ENCODE data around the gene OBSL1. TPM values are rescaled to one million over a fixed set of nuclear protein-coding genes. Genes with fewer than 3 reads are reported as not detected.

Gene OBSL1
- total and polyA plus RNA-seq, 3 donors from 2014 or later = 312 to 507 (median 462) TPM

- intact Hi-C loops (cut with DNase I; ENCODE audit: low total_unique reads) = loop anchor here (5.0 kb wide), 1 partner anchor 128 kb away; no protein-coding TSS in a partner anchor
- Histone ChIP-seq H3K27me3 (no peaks in the 10 kb centered on the region), H3K4me3 (peak overlapping the region in 1 of 2 donors; percentile 5), H3K4me1 (peaks cover 4% of the 10 kb centered on the region), H3K36me3 (ENCODE audit: low read depth, missing control alignments) (no peaks in the 10 kb centered on the region), H3K27ac (no peak overlapping the region), H3K9me3 (no peaks in the 10 kb centered on the region)
- peak; percentile 88 for DNase-seq
- 20 to 25% methylated on average over 9 to 20 of the region's 21 CpGs for WGBS, 2 donors
- peak; percentile 93 to 98 (median 96) for TF ChIP-seq CTCF (IDR thresholded peaks at IDR 0.05)
- no peak for TF ChIP-seq POLR2A (IDR thresholded peaks at IDR 0.05)
Observed at GRCh38 chr2:219530048-219530963, 41.0 kb downstream of the OBSL1 start.

- Histone ChIP-seq H3K4me3 (no peak overlapping the region), H3K9me3 (no peaks in the 10 kb centered on the region), H3K27me3 (no peaks in the 10 kb centered on the region), H3K4me1 (peaks cover 15% of the 10 kb centered on the region), H3K36me3 (ENCODE audit: low read depth, missing control alignments) (no peaks in the 10 kb centered on the region), H3K27ac (no peak overlapping the region)
- 81 to 83% methylated on average over 4 to 5 of the region's 5 CpGs for WGBS, 2 donors
- TF ChIP-seq CTCF (IDR thresholded peaks at IDR 0.05) = no peak
- no peak for TF ChIP-seq POLR2A (IDR thresholded peaks at IDR 0.05)
- no peak for DNase-seq
- intact Hi-C loops (cut with DNase I; ENCODE audit: low total_unique reads) = loop anchor here (10.0 kb wide), 1 partner anchor 53 kb away; no protein-coding TSS in a partner anchor
Observed at GRCh38 chr2:219527472-219527871, 43.9 kb downstream of the OBSL1 start.

- intact Hi-C loops (cut with DNase I; ENCODE audit: low total_unique reads) = loop anchor here (10.0 kb wide), 1 partner anchor 52 kb away; no protein-coding TSS in a partner anchor
- Histone ChIP-seq H3K36me3 (ENCODE audit: low read depth, missing control alignments) (no peaks in the 10 kb centered on the region), H3K27ac (no peak overlapping the region), H3K4me3 (no peak overlapping the region), H3K9me3 (no peaks in the 10 kb centered on the region), H3K4me1 (peaks cover 15% of the 10 kb centered on the region), H3K27me3 (no peaks in the 10 kb centered on the region)
- no peak for TF ChIP-seq CTCF (IDR thresholded peaks at IDR 0.05)
- DNase-seq = peak; percentile 60
- WGBS, 2 donors = 71 to 74% methylated on average over 4 to 6 of the region's 6 CpGs
Observed at GRCh38 chr2:219527076-219527394, 44.3 kb downstream of the OBSL1 start.

- no peak overlapping the region for H3K4me3 ChIP-seq
- no peak for DNase-seq
- 61 to 69% methylated on average over 10 of the region's 11 CpGs for WGBS, 2 donors
- no peaks in the 10 kb centered on the region for H3K9me3 ChIP-seq
- TF ChIP-seq POLR2A (IDR thresholded peaks at IDR 0.05) (no peak), CTCF (IDR thresholded peaks at IDR 0.05) (no peak)
- H3K27ac ChIP-seq = no peak overlapping the region
- H3K27me3 ChIP-seq = no peaks in the 10 kb centered on the region
- intact Hi-C loops (cut with DNase I; ENCODE audit: low total_unique reads) = loop anchor here (10.0 kb wide), 1 partner anchor 52 kb away; no protein-coding TSS in a partner anchor
- H3K36me3 ChIP-seq (ENCODE audit: low read depth, missing control alignments) = no peaks in the 10 kb centered on the region
- peaks cover 15% of the 10 kb centered on the region for H3K4me1 ChIP-seq
Observed at GRCh38 chr2:219526320-219527075, 44.8 kb downstream of the OBSL1 start.

Data from testis (tissue), 3 donors.